GM18508 (cell line): ENCODE measurements around the gene CNOT1.

ENCODE experiments used
- ATAC-seq: cut with Tn5 transposase; IDR thresholded peaks from one replicate; pipeline ENCODE4 v1.9.1; 2021; ENCODE audit warnings: moderate number of reproducible peaks; ENCODE audit not compliant: insufficient read depth, unreplicated experiment

Gene CNOT1

GRCh38 chr16:58530179-58530578 is 99.4 kb downstream of the CNOT1 start:
- no peak for ATAC-seq

DNA sequence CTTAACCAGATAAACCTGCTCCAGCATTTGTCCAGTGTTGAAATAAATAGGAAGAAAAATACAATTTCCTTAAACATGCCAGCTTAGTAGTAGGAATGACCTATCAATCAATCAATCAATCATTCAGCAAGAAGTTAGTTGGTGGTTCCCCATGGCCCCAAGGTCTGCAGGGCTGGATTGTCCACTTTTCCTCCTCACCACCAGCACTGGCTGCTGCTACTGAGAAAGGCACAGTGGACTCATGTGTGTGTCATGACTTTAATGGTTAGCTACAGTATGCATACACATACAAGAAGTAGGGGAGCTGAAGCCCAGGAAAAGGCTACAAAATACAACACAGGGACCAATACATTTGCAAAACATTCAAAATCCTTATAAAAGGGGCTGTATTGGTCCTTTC is 109.9 kb downstream of the CNOT1 start:
- no peak for ATAC-seq

GRCh38 chr16:58518980-58519368 is 110.7 kb downstream of the CNOT1 start:
- no peak for ATAC-seq

- ATAC-seq = peak; percentile 49
Measured at GRCh38 chr16:58518083-58518979, 111.3 kb downstream of the CNOT1 start.

DNA sequence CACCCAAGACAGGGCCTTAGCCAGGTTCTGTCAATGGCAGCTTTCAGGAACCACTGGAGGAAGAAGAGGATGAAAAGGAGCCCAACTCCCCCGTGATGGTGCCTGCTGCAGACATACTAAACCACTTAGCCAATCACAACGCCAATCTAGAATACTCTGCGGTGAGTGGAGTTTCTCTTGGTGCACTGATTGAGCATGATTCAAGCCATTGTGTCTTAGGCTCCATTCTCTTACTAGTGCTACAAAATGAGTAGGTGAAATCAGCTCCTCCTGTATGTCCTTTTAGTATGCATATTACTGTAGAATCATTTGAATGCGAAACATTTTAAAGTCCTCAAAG is 112.9 kb downstream of the CNOT1 start:
- no peak for ATAC-seq

DNA sequence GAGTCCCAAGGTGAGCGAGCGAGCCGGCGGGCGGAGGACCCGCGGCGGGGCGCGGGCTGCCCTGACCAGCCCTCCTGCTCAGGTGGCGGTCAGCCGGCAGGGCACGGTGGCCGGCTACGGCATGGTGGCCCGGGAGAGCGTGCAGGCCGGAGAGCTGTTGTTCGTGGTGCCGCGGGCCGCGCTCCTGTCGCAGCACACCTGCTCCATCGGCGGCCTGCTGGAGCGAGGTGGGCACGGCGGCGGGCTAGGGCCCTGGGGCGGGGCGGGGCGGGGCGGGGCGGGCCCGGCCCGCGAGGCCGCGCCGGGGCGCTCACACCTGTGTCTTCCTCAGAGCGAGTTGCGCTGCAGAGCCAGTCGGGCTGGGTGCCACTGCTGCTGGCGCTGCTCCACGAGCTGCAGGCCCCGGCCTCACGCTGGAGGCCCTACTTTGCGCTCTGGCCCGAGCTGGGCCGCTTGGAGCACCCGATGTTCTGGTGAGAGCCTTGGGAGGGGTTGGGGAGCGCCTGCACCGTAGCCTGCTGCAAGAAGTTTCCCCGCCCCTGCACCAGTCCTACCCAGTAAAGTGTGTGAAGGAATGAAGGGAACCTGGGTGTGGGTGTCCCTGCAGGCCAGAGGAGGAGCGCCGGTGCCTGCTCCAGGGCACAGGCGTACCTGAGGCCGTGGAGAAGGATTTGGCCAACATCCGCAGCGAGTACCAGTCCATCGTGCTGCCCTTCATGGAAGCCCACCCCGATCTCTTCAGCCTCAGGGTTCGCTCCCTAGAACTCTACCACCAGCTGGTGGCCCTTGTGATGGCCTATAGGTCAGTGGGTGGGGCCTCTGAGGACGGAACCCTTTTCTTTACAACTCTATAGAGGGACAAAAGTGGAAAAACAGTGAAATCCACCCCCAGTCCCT is 113.5 kb downstream of the CNOT1 start:
- ATAC-seq = no peak

- peak; percentile 33 for ATAC-seq
Measured at GRCh38 chr16:58515125-58515870, 114.3 kb downstream of the CNOT1 start, which contains the start of gene SETD6. TSS of gene SETD6 (plus strand) at chr16:58515517. CDS start at chr16:58515538, 21 bp downstream.

DNA sequence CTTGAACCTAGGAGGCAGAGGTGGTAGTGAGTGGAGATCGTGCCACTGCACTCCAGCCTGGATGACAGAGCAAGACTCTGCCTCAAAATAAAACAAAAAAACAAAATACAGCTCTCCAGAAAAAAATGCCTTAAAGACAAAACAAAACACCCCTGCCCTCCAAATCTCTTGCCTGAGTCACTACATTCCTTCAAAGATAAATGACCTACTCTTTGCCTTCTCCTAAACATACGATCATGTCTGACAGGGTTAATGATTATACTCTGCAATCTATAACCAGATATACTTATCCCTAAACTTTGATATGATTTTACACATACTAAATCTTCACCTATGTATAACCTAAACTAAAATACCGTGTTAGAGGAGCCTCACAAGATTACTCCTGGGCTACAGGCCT is 115.8 kb downstream of the CNOT1 start:
- ATAC-seq = no peak

GRCh38 chr16:58511933-58512815 is 117.5 kb downstream of the CNOT1 start:
- no peak for ATAC-seq

- no peak for ATAC-seq
Measured at GRCh38 chr16:58510776-58511628, 118.6 kb downstream of the CNOT1 start.

- no peak for ATAC-seq
Measured at GRCh38 chr16:58510097-58510775, 119.4 kb downstream of the CNOT1 start.

DNA sequence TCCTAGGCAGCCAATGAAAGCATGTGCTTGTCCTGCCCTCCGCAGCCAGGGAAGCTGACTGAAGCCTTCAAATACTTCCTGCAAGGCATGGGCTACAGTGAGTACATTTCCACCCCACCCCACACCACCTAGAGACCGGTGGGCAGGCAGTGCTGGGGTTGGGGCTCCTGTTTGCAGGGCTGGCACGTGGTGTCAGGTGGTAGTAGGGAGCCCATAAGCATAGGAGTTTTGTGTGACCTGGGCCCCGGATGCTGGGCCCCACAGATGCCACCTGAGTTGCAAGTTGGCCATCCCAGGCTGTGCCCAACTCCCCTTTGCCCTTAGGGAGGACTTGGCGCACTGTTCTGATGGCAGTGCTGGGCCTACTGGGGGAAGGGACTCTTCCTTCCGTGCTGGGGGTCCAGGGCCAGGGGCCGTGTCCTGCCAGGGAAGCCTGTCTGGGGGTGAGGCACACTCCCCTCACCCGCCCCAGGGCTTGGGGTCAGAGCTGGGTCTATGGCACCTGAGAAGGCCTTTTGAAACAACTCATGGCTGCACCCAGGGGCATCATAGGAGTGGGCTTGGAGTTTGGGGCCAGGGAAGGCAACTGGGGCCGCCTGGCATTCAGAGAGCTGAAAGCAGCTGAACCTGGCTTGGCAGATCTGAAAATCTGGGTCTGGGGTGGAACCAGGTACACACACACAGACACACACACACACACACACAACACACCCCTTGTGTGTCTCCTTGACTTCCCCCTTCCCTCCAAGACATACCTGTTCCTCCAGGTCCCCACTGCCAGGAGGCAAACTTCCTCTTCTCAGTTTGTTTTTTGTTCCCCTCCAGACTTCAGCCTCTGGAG is 120.2 kb downstream of the CNOT1 start:
- ATAC-seq = no peak

DNA sequence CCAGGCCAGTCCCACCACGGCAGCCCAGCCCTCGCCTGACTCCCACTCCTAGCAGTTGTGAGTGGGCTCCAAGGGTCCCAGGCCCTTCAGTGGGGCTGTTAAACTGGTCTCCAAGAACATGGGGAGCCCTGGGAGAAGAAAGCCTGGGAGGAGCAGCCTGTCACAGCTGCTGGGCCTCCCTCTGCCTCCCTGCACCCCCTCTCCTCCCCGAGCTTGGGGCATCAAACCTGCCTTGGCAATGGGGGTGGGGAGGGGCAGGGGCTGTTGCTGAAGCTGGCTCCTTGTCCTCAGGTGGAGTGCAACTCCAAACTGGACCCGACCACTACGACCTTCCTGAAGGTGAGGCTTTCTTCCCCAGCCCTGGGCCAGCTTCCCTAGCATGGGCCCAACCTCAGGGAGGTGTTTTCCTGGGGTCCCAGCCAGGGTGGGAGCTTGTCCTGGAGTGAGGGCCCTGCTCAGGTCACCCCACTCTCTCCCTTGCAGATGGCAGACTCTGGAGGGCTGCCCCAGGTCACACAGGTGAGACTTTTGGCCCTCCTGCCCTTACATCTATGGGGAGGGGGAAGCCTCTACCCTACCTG is 120.9 kb downstream of the CNOT1 start:
- ATAC-seq = no peak

GRCh38 chr16:58507963-58508670 is 121.5 kb downstream of the CNOT1 start:
- ATAC-seq = no peak

GRCh38 chr16:58507195-58507962 is 122.2 kb downstream of the CNOT1 start:
- ATAC-seq = no peak
